GM03348 (cell line): ENCODE data around the gene SMC1B.
"Not testable (repeated sequence)": the region's sequence is repeated elsewhere in the genome, so short reads cannot be mapped to it uniquely, and the experiment has no call there.

Experiments
- DNase-seq: peaks from one replicate; pipeline ENCODE4 v3.0.0; 2012; ENCODE audit warnings: low spot score

SMC1B gene

GRCh38 chr22:45420011-45420410 is 6.6 kb upstream of the SMC1B start:
- DNase-seq: no peak

- DNase-seq: no peak
Observed at GRCh38 chr22:45418770-45419138, 5.4 kb upstream of the SMC1B start.

- no peak for DNase-seq
Observed at GRCh38 chr22:45418056-45418769, 4.8 kb upstream of the SMC1B start.

GRCh38 chr22:45413013-45413367 is 409 bp downstream of the SMC1B start:
- DNase-seq: no peak

- no peak for DNase-seq
Observed at GRCh38 chr22:45407793-45408192, 5.6 kb downstream of the SMC1B start.

- DNase-seq: no peak
Observed at GRCh38 chr22:45402466-45402985, 10.9 kb downstream of the SMC1B start.

GRCh38 chr22:45399712-45400445 is 13.5 kb downstream of the SMC1B start:
- no peak for DNase-seq

- no peak for DNase-seq
Observed at GRCh38 chr22:45398214-45398613, 15.2 kb downstream of the SMC1B start.

GRCh38 chr22:45397806-45398205 is 15.6 kb downstream of the SMC1B start:
- DNase-seq: no peak

GRCh38 chr22:45389546-45389945 is 23.9 kb downstream of the SMC1B start:
- DNase-seq: no peak

GRCh38 chr22:45381348-45381747 is 32.1 kb downstream of the SMC1B start:
- no peak for DNase-seq

GRCh38 chr22:45376703-45377102 is 36.7 kb downstream of the SMC1B start:
- DNase-seq: no peak

- no peak for DNase-seq
Observed at GRCh38 chr22:45376009-45376408, 37.4 kb downstream of the SMC1B start.

- not testable (repeated sequence) for DNase-seq
Observed at GRCh38 chr22:45373592-45373991, 39.8 kb downstream of the SMC1B start.

- DNase-seq: no peak
Observed at GRCh38 chr22:45366713-45367112, 46.7 kb downstream of the SMC1B start.

GRCh38 chr22:45359627-45360026 is 53.8 kb downstream of the SMC1B start:
- DNase-seq: no peak

GRCh38 chr22:45358127-45358526 is 55.3 kb downstream of the SMC1B start:
- DNase-seq: no peak

- DNase-seq: no peak
Observed at GRCh38 chr22:45357490-45357889, 55.9 kb downstream of the SMC1B start.

- no peak for DNase-seq
Observed at GRCh38 chr22:45353786-45354185, 59.6 kb downstream of the SMC1B start.

GRCh38 chr22:45352757-45353156 is 60.6 kb downstream of the SMC1B start:
- DNase-seq: not testable (repeated sequence)

- no peak for DNase-seq
Observed at GRCh38 chr22:45351956-45352355, 61.4 kb downstream of the SMC1B start.

GRCh38 chr22:45349916-45350315 is 63.5 kb downstream of the SMC1B start:
- DNase-seq: no peak

GRCh38 chr22:45344334-45344733 is 69.1 kb downstream of the SMC1B start:
- no peak for DNase-seq

GRCh38 chr22:45343143-45343542 is 70.3 kb downstream of the SMC1B start:
- no peak for DNase-seq
